HG03175 (cell line): ENCODE results near the gene MYCL.
A peak's percentile ranks its signal among the peaks of the same experiment; 100 is the strongest.

Experiments used
- ATAC-seq: cut with Tn5 transposase; IDR thresholded peaks from one replicate; pipeline ENCODE4 v1.9.1; 2021; ENCODE audit warnings: mild to moderate bottlenecking, moderate library complexity; ENCODE audit not compliant: unreplicated experiment

MYCL gene, protein sequence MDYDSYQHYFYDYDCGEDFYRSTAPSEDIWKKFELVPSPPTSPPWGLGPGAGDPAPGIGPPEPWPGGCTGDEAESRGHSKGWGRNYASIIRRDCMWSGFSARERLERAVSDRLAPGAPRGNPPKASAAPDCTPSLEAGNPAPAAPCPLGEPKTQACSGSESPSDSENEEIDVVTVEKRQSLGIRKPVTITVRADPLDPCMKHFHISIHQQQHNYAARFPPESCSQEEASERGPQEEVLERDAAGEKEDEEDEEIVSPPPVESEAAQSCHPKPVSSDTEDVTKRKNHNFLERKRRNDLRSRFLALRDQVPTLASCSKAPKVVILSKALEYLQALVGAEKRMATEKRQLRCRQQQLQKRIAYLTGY

DNA sequence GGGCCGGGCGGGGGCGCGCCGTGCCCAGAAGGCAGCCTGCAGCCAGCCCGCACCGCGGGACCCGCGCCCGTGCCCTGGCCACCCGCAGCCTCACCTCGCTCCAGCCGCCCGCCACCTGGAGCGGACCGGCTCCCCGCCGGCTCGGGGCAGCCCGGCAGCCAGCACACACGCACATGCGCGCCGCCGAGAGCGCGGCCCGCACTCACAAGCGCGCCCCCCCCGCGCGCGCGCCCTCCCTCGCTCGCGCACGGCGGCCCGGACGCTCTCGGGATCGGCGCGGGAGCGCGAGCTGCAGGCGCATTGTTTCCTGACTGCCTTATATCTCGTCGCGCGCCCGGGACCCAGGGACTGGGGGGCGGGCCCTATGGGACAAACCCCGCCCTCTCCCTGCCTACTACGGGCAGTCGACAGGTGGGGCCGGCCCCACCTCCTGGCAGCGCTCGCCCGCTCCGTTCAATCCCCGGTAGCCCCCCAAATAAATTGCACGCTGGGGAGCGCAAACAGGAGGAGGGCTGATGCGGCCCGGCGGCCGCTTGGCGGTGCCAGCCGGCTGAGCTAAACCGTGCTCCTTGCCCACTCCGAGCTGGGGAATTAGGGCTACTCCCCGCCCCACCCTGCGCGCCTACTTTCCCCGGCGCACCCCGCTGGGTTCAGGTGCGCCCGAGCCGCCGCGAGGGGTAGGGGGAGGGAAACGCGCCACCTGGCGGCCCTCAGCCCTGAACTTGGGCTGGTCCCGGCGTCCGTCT, at the start of gene MYCL:
Gene MYCL, minus strand, starts transcription at position 204 of the 746 bp plus-strand sequence. CDS start 483 bp downstream, outside the sequence.
- peak; percentile 78 for ATAC-seq

DNA sequence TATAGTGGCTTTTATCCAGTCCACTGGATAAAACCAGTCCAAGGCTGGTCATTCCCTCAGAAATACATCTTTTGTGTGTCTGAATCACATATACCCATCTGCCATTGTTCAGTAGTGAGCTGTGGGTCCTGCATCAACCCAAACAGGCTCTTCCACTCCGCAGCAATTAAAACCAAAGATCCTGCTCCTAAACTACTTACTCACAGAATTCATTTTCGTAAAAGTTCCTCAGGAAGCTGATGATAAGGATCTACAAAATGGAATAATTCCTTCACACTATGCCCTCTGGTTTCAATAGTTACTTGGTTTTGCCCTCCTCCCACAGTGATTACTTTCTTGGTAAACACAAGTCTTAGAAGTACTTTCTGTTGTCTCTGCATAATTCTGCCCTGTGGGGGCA, 48.2 kb upstream of the MYCL start:
- ATAC-seq = no peak

DNA sequence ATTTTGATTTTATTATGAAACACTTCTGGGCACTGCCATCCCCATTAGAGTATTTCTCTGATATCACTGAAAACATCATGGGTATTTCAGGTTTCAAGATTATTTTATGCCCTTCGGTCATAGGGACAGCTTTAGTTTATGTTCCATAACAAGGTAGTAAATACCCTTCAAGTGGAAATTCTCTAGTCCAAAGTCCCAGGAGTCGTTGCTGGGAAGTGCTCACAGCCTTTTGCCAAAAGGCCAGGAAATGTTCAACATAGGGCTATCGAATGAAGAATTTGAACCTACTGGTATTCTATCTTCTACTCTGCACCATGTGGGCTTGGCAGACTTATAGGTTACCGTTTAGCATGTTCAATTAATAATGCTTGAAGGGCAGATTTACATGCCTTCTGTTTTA, 45.5 kb upstream of the MYCL start:
- ATAC-seq = no peak

DNA sequence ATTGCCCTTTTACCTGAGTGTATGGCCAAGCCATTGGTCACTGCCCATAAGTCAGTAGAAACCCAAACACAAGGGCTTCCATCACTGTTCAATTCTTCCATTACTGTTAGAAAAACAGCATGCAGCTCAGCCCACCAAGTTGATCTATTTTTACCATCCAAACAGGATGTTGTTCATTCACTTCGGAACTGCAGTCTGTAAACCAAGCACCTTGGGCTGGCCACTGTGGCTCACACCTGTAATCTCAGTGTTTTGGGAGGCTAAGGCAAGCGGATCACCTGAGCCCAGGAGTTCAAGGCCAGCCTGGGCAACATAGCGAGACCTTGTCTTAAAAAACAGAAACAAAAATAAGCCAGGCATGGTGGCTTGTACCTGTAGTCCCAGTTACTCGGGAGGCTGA, 44.5 kb upstream of the MYCL start:
- ATAC-seq = no peak

DNA sequence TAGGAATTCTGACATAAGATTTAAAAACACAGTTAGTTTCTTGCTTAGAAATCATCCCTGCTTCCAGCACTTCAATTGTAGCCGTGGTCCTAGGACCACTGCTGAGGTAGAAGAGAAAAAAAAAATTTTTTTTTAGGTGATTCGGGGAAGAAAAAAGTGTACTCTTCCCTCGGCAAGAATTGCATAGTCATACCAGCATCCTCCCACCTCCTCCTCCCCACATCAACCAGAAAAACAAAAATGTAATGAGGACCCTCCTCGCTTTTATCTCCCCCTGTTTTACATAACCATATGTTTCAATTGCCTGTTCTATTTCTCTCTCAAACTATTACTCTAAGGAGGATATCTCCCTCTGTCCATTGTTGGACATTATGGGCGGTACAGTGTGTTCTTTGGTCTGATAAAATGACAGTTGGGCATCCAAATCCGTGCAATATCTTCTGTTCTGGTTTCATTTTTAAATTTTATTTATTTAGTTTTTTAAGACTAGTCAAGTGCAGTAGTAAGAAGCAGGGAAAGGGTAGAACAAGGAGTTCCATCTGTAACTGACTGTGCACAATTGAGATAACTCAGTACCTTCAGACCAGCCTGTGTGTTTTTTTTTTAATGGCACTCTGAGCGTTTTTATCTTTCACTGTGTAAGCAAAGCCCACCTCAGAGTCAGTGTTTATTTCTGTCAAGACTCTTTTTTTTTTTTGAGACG, 42.8 kb upstream of the MYCL start:
- no peak for ATAC-seq

DNA sequence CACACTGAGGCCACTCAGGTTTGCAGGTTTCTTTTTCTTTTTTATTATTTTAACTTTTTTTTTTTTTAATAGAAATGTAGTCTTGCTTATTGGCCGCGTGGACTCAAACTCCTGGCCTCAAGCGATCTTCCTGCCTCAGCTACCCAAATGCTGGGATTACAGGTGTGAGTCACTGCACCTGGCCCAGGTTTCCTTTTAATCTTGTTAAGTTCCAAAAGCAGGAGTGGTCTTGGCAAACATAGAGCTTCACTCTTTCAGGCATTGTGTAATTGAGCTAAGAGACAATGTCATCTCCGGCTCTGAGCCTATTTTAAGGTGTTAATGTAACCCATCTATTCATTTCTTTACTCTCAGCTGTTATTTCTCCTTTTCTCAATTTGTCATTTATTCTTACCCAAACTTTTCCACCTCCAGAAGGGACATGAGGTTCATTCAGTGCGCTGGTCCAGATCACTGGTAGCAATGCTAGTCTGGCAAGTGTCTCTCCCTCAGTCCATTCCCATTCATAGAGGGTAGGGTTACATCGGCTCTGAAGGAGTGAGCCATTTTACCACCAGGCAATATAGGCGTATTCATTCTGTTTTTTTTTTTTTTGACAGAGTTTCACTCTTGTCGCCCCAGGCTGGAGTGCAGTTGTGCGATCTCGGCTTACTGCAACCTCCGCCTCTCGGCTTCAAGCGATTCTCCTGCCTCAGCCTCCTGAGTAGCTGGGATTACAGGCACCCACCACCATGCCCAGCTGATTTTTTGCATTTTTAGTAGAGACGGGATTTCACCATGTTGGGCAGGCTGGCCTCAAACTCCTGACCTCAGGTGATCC, 42.0 kb upstream of the MYCL start:
- no peak for ATAC-seq

DNA sequence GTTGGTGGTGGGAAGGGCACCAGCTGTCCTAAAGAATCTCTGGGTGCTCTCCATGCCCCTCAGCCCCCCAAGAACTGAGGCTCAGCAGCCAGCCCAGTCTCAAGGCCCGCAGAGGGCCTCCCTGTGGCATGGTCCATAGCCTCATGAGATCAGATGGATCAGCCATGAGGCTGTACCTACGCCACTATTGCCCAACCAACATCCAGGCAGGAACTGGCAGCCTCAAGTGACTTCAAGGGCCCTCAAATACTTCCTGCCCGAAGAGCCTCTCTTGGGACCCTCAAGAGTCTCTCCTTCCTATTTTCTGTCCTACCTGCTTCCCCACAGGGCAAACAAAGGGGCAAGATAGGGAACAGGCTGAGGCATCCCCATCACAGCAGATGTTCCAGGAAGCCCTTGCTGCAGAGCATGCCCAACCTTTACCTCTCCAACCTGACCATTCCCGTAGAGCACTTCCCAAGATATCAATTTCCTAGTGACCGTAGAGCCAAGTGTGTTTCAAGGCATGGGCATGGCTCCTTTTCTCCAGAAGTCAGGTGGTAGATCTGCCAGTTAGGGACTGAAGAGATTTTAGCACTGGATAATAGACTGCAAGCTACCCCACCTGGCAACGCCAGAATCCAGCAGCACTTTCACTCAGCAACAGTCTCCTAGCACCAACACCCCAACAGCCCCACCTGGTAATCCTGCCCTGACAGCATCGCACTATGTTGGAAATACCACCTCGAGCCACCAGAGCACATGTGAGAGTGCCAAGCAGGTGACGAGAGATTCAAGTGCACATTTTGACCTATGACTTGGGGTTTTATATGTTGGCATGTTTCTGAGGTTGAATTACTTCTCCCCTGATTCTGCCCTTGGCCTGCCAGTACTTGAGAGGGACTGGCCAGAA, 39.5 kb upstream of the MYCL start:
- no peak for ATAC-seq

DNA sequence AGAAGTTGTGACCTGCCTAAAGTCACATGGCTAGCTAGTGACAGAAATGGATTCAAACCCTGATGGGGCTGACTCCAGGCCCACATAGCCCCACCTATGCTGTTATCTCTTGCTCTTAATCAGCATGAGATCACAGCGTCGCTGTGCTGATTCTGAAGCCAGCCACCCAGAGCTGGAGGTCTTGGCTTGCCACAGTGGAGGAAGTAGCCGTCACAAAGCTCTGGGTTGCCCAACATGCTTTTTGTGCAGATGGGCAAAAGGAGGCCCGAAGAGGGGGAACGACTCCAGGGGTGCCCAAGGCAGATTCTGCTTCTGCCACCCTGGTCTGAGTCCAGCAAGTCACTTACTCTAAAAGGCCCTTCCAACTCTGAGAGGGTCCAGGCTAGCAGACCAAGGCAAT, 38.5 kb upstream of the MYCL start:
- no peak for ATAC-seq

DNA sequence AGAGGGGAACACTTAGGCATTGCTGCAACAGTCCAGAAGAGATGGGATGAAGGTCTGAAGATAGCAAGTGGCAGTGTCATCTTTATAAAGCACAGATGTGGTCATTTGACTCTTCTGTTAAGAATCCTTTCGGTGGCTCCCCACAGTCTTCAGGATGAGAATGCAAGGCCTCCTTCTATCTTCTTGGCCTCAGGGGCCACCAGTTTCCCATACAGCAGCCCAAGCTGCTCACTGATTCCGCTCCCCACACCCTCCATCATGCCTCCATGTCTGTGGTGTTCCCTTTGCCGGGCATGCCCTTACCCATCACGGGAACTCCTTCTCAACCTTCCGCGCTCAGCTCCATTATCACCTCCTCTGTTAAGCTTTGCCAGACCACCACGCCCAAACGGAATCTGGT, 37.1 kb upstream of the MYCL start:
- ATAC-seq = no peak

DNA sequence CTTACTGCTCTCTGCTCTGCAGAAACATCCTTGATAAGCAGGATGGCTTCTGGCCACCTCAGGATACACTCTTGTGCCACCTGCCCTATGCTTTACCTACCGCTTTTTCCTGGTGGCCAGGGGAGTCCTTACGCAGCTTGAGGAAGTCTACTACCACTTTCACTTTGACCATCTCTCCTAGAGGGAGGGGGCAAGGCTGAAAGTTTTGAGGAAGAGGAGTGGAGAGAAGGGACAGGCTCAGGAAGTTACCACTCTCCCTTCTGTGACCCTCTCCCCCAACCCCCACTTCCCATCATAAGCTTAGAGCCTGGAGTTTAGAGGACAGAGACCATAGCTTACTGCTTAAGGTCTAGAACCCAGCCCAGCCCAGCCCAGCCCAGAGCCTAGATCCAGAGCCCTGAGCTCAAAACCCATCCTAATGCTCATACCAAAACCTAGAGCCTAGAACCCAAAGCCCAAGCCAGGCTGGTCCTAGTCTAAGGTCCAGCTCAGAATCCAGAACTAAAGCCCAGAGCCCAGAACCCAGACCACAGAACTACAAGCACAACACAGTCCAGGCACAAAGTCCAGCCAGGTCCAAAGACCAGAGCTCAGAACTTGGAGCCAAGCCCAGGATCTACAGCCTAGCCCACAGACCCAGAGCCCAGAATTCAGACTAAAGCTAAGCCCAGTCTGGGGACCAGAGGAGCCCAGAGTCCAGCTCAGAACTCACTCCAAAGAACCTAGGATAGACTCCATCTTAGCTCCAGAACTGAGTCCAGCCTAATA, 35.2 kb upstream of the MYCL start:
- ATAC-seq = no peak

DNA sequence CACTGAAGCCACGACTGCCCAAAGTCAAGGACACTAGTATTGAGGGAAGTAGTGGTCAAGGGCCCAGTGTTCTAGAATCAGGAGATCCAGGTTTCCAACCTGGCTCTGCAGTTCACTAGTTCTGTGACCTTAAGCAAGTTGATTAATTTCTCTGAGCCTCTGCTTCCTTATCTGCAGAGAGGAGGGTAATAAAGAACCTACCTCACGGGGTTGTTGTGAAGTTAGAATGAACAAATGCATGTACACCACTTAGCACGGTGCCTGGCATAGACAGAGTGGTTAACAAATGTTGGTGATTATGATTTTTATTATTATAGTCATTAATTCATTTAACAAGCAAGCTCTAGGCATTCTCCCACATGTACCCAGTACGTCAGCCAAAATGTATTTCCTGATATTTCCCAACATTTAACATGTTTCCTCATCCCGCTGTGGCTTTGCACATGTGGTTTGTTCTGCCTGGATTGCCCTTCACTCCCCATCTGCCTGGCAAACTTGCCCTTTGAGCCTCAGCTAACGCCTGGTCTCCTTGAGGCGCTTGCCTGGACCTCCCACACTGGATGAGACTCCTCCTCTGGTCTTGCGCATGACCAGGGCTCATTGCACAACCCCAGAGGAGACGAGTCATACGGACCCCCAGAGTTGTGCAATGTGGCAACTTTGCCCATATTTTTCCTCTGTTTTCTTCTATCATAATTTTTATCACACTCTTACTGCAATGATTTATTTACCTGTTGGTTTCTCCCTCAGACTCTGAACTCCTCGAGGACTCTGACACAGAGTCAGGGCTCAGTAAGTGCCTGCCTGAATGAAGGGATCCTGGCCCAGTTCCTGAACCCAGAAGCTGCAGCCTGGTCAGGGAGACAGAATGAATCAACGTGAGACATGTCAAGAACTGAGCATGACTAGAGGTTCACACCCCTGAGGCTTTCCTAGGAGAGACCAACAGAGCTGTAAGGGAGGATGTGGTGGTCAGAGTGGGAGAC, 32.5 kb upstream of the MYCL start:
- ATAC-seq = no peak

DNA sequence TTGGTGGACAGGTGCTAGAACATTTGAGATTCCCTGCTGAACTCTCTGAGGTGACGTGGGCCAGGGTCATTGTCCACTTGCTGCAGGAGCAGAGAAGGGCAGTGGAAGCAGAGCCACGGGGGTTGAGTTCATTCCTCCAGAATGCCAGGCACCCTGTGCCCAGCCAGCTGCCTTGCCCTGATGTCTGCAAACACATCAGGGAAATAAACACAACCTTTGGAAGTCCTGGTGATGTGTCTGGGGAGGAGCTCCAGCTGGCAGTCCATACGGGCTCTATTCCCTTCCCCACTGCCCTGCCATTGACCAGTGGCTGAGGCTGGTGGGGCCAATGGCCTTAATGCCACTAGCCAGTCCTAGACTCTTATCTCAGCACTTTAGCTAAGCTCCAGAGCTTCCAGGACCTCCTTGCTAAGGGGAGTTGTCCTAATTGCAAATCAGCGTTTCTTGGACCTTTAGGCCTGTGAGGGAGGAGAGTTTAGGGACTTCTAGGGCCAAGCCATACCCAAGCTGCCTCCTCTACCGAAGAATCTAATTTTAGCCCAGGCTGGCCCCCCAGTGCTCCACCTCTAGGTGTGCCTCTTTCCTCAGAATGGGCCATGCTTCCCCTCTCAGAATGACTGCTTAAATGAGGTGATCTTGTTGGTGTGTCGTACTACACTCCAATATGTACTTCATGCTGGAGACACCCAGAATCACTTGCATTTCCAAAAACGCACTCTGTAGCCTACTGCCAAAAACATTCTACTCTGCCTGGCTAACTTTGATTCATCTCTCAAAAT, 27.3 kb upstream of the MYCL start:
- no peak for ATAC-seq

DNA sequence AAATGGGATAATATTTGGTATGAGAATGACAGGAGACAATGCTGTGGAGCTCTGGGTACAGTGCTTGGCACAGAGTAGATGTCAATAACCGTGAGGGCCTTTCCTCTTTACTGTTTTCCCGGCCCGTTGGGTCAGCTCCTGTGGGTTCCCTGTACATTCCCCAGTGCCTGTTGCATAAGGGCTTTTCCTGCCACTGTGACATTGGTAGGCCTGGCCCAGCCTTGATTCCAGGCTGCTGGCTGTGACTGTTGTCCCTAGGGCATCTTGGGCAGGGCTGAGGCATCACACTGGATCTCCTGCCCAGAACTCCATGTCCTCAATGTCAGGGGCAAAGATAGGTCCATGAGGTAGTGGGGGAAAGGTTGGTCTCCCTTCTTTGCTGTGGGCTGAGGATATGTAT, 25.8 kb upstream of the MYCL start:
- no peak for ATAC-seq

DNA sequence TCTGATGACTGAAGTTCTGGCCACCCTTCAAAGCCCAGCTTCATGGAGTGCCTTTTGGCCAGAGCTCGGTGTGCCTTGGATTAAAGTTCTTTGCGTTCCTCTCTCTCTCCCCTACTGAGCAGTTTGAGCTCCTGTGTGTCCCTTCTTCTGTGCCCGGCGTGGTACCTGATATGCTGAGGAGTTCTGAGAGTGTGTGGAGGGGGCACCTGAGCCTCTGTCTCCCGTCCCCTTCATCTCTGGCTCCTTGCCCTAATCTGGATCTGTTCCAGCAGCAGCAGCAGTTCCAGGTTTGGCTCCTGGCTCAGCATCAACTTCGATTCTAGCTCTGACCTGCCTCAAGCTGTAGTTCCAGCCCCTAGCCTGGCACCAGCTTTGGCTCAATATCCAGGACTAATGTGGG, 25.1 kb upstream of the MYCL start:
- no peak for ATAC-seq

DNA sequence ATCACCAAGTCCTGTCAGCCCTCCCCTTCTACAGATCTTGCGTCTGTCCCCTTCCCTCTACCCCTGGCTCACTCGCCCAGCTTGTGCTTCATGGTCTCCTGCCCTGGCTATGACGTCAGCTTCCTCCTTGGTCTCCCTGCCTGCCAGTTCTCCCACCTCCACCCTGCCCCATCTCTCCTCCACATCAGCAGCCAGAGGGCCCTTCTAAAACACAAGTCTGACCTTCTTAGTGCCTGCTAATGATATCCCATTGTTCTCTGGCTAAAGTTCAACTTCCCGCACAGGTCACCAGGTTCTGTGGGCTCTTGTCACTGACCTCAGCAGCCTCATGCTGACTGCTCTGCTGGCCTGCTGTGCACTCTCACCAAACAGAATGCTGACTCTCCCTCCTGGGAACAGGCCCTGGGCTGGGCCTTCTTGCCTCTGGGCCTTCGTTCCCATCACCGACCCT, 24.7 kb upstream of the MYCL start:
- no peak for ATAC-seq

DNA sequence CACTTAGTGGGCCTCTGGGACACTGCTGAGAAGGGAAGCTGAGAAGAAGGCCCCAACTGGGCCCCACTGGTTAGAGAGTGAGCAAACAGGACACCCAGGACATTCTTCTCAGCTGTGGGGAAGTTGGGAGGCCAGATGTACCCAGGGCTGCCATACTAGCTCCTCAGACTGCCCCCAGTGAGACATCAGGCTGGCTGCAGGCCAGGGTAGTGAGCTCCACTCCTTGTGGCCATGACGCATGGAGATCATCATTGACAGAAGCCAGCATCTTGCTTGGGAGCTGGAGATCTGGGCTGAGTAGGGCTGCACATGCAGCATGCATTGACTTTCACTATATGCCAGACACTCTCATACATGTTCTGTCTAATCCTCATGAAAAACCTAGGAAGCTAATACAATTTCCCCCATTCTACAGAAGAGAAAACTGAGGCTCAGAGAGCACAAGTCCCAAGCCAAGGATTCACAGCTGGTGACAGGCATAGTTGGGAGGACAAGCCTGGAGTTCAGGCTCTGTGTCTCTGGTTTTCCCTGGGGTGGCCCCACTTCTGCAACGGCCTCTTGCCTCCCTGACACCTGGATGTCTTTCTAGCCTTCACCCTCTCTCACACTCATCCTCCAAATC, 24.1 kb upstream of the MYCL start:
- ATAC-seq = no peak

DNA sequence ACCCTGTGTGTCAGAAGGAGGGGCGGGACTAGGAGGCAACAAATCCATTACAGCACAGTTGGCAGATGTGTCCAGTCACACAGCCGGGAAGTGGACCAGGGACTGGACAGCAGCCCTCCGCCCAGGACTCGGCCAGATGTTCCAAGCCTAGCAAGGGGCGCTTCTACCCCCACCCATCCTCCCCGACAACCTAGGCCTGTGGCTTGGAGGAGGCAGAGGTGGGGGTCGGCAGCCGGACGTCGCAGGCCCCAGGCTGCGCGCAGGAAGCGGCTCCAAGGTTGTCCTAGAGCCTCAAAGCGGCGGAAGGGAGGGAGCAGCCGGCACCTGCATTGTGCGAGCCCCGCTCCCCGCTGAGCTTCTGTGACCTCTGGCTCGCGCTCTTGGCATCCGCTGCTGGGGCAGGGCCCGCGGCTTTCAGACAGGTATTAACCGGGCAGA, 20.6 kb upstream of the MYCL start:
- no peak for ATAC-seq
